ENCODE measurements around the gene RBM20. TPM values are rescaled to one million over a fixed set of nuclear protein-coding genes. Genes with fewer than 3 reads are reported as not detected.

RBM20 gene
- total RNA-seq, 1 donor from 2014 or later, result 3.3 TPM

DNA sequence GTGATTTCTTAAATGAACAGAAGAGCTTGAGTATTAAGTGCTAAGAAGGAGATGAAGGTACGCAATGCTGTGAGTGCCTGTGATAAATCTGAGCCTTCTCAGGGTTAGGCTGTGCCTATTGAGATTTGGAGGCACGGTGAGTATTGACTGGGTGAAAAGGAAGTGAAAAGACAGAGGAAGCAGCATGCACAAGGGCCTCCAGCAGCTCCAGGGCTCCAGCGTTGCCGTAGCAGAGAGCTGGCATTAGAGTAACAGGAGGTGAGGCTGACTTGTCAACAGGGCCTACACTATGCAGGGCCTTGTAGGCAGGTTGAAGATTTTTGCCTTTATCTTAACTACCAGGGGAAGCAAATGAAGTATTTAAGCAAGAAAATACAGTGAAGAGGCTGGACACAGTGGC lies 173.5 kb downstream of the RBM20 start:
- no peaks in the 10 kb centered on the region for H3K36me3 ChIP-seq (ENCODE audit: control insufficient read depth, insufficient read depth, low read length)
- H3K4me3 ChIP-seq (ENCODE audit: low read depth, low read length), result no peak overlapping the region
- TF ChIP-seq, protein P1, sequence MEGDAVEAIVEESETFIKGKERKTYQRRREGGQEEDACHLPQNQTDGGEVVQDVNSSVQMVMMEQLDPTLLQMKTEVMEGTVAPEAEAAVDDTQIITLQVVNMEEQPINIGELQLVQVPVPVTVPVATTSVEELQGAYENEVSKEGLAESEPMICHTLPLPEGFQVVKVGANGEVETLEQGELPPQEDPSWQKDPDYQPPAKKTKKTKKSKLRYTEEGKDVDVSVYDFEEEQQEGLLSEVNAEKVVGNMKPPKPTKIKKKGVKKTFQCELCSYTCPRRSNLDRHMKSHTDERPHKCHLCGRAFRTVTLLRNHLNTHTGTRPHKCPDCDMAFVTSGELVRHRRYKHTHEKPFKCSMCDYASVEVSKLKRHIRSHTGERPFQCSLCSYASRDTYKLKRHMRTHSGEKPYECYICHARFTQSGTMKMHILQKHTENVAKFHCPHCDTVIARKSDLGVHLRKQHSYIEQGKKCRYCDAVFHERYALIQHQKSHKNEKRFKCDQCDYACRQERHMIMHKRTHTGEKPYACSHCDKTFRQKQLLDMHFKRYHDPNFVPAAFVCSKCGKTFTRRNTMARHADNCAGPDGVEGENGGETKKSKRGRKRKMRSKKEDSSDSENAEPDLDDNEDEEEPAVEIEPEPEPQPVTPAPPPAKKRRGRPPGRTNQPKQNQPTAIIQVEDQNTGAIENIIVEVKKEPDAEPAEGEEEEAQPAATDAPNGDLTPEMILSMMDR (IDR thresholded peaks at IDR 0.05; ENCODE audit: insufficient read depth, low read length, poor library complexity, severe bottlenecking), result no peak
- no peak for DNase-seq (ENCODE audit: low read depth)
- H3K27me3 ChIP-seq (ENCODE audit: control insufficient read depth, insufficient read depth, low read length), result no peaks in the 10 kb centered on the region

DNA sequence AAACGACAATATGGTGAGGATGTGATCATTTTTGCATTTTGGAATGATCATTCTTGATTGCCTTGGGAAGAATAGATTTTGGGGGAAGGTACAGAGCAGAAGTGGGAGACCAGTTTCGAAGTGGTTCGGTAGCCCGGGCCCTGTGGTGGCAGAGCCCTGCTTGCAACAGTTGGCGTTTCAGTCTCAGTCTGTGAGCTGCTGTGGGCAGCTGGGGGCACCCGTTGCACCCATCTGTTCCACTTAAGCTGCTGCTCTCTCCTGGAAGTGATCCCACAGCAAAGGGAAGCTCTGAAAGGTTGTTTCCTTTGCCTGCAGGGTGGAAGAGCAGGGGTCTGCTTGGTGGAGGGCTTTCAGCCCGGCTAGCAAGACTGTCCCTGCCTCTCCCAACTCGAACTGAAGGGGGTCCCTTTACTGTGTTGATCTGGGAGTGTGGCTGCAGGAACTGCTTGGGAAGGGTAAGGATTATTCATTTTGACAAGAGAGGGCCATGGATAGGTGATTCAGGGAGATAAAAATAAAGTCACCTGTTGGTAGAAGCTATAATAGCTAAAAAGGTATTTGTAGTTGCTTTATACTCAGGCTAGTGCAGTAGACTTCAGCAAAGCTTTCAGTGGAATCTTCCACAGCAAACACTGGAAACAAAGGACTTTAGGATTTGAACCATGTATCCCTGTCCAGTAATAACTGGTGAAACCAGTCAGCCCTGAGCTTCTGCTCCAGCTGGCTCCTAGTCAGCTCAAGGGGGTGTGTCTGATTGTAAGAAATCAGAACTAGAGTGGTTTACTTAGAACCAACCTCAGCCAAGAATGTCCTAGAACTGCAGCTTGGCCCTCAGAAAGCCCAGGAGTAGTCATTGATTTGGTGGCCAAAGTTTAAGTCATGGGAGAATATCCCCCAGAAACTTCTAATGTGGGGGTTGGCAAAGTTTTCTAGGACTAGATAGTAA lies 174.4 kb downstream of the RBM20 start:
- no peaks in the 10 kb centered on the region for H3K27me3 ChIP-seq (ENCODE audit: control insufficient read depth, insufficient read depth, low read length)
- TF ChIP-seq, protein P1 (IDR thresholded peaks at IDR 0.05; ENCODE audit: insufficient read depth, low read length, poor library complexity, severe bottlenecking), result no peak
- H3K4me3 ChIP-seq (ENCODE audit: low read depth, low read length), result no peak overlapping the region
- no peaks in the 10 kb centered on the region for H3K36me3 ChIP-seq (ENCODE audit: control insufficient read depth, insufficient read depth, low read length)
- DNase-seq (ENCODE audit: low read depth), result no peak

DNA sequence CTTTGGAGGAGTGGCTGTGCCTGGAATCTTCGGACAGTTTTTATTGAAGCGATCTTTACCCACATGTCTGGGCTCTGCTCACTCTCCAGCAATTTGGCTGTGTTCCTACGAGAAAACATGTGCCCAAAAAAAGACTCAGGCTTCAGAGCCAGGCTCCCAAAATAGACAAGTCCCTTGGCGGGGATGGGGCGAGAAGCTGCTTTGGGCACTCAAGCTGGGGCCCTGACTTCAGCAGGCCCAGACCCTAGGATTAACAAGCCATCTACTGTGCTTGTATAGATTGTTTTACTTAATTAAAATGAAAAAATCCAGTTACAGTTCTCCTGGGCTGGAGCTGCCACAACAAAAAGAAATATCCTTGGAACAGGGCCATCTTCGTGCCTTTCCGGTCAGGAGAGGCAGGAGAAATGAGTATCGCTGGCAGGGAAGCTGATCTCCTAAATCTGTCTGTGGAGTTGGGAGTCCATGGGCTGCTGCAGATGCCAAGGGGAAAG lies 176.2 kb downstream of the RBM20 start:
- H3K27me3 ChIP-seq (ENCODE audit: control insufficient read depth, insufficient read depth, low read length), result no peaks in the 10 kb centered on the region
- H3K36me3 ChIP-seq (ENCODE audit: control insufficient read depth, insufficient read depth, low read length), result no peaks in the 10 kb centered on the region
- H3K4me3 ChIP-seq (ENCODE audit: low read depth, low read length), result no peak overlapping the region
- TF ChIP-seq, protein P1 (IDR thresholded peaks at IDR 0.05; ENCODE audit: insufficient read depth, low read length, poor library complexity, severe bottlenecking), result no peak
- DNase-seq (ENCODE audit: low read depth), result no peak

GRCh38 chr10:110821508-110821907 lies 177.4 kb downstream of the RBM20 start:
- DNase-seq (ENCODE audit: low read depth), result no peak
- Histone ChIP-seq H3K4me3 (ENCODE audit: low read depth, low read length) (no peak overlapping the region), H3K27me3 (ENCODE audit: control insufficient read depth, insufficient read depth, low read length) (no peaks in the 10 kb centered on the region), H3K36me3 (ENCODE audit: control insufficient read depth, insufficient read depth, low read length) (no peaks in the 10 kb centered on the region)
- TF ChIP-seq, protein P1 (IDR thresholded peaks at IDR 0.05; ENCODE audit: insufficient read depth, low read length, poor library complexity, severe bottlenecking), result no peak

- H3K36me3 ChIP-seq (ENCODE audit: control insufficient read depth, insufficient read depth, low read length), result no peaks in the 10 kb centered on the region
- TF ChIP-seq, protein P1 (IDR thresholded peaks at IDR 0.05; ENCODE audit: insufficient read depth, low read length, poor library complexity, severe bottlenecking), result no peak
- no peak for DNase-seq (ENCODE audit: low read depth)
- H3K4me3 ChIP-seq (ENCODE audit: low read depth, low read length), result no peak overlapping the region
- H3K27me3 ChIP-seq (ENCODE audit: control insufficient read depth, insufficient read depth, low read length), result no peaks in the 10 kb centered on the region
Observed at GRCh38 chr10:110822035-110822711, 178.0 kb downstream of the RBM20 start.
